GM12878 (cell line): ENCODE measurements around the gene RBM42. TPM values are rescaled to one million over a fixed set of nuclear protein-coding genes. Genes with fewer than 3 reads are reported as not detected.

Experiments used
- ATAC-seq: fragments of 200-7000 bp; cut with Tn5 transposase; 3 replicates; pipeline ENCODE4 v1.9.1; 2020; ENCODE audit warnings: mild to moderate bottlenecking, moderate library complexity
- BruUV-seq: library from RNA; stranded (reverse); fragments of 400-500 nt; replicated peaks from 2 replicates; lab custom pipeline; 2021; lab: Mats Ljungman, UMichigan
- CTCF ChIA-PET: fragments of 300-600 bp; sonication (Branson Sonifier 250); formaldehyde crosslinking; extraction: SDS; loops from one replicate; lab custom pipeline; 2021; ENCODE audit warnings: inconsistent platforms; lab: Yijun Ruan, JAX
- POLR2A ChIA-PET: fragments of 350-600 bp; formaldehyde crosslinking; extraction: SDS; loops from one replicate; lab custom pipeline; 2021; ENCODE audit warnings: inconsistent platforms; lab: Charles Lee
- RAD21 ChIA-PET: fragments of 300-600 bp; sonication (Branson Sonifier 250); formaldehyde crosslinking; loops from one replicate; lab custom pipeline; 2023; ENCODE audit warnings: antibody characterized with exemption; ENCODE audit not compliant: unreplicated experiment; lab: Charles Lee
- SMC1A ChIA-PET: fragments of 300-600 bp; sonication (Branson Sonifier 250); formaldehyde crosslinking; loops from one replicate; lab custom pipeline; 2023; ENCODE audit not compliant: unreplicated experiment, uncharacterized antibody; lab: Charles Lee
- DNase-seq: peaks from one replicate; pipeline ENCODE4 v3.0.0-alpha.2; 2011; ENCODE audit warnings: low read depth, low spot score
- FAIRE-seq: peaks from 3 replicates; lab custom pipeline; 2011; peaks lifted over from hg19 to GRCh38; lab: Jason Lieb, UNC
- H2AFZ ChIP-seq: 2 replicates; pipeline ENCODE4 v1.6.0; 2011; ENCODE audit warnings: low read depth, low read length, control low read depth; ENCODE audit not compliant: control insufficient read depth
- H3K27ac ChIP-seq: 2 replicates; pipeline ENCODE4 v1.5.1; 2011; ENCODE audit warnings: control low read depth; ENCODE audit not compliant: control insufficient read depth, insufficient read depth
- H3K27me3 ChIP-seq, 2 experiments: replicated peaks in 1 of 2; 2 replicates each; pipeline versions ENCODE4 v1.6.0 to v1.6.1; 2011; ENCODE audit warnings: low read length in 1 of 2; ENCODE audit not compliant: control insufficient read depth in 2 of 2, insufficient read depth in 2 of 2
- H3K36me3 ChIP-seq, 2 experiments: 2 replicates each; pipeline ENCODE4 v1.5.1; 2011; ENCODE audit warnings: low read length in 1 of 2; ENCODE audit not compliant: control insufficient read depth in 2 of 2, insufficient read depth in 2 of 2
- H3K4me1 ChIP-seq: 2 replicates; pipeline ENCODE4 v1.6.1; 2011; ENCODE audit warnings: mild to moderate bottlenecking, low read length, moderate library complexity, mixed read lengths; ENCODE audit not compliant: control insufficient read depth, insufficient read depth
- H3K4me2 ChIP-seq: 2 replicates; pipeline ENCODE4 v1.6.0; 2011; ENCODE audit warnings: control low read depth; ENCODE audit not compliant: control insufficient read depth, insufficient read depth
- H3K4me3 ChIP-seq: fragments of 200-600 bp; sonication (generic); 2 replicates; pipeline ENCODE4 v1.5.1; 2016
- H3K79me2 ChIP-seq: 2 replicates; pipeline ENCODE4 v1.6.0; 2011; ENCODE audit warnings: low read length; ENCODE audit not compliant: control insufficient read depth, insufficient read depth
- H3K9ac ChIP-seq: 2 replicates; pipeline ENCODE4 v1.8.0; 2011; ENCODE audit warnings: low read length, control low read depth, mixed read lengths; ENCODE audit not compliant: control insufficient read depth, insufficient read depth
- H3K9me3 ChIP-seq: replicated peaks from 3 replicates; pipeline ENCODE4 v1.5.1; 2011; ENCODE audit warnings: mild to moderate bottlenecking, low read length; ENCODE audit not compliant: control insufficient read depth, insufficient read depth
- H4K20me1 ChIP-seq: 2 replicates; pipeline ENCODE4 v1.6.0; 2011; ENCODE audit not compliant: control insufficient read depth, insufficient read depth
- ATF7 ChIP-seq: fragments of 450-650 bp; IDR thresholded peaks from 2 replicates; pipeline ENCODE4 v1.6.1; 2016; ENCODE audit warnings: low read depth, mild to moderate bottlenecking
- CHD1 ChIP-seq: IDR thresholded peaks from 2 replicates; pipeline ENCODE4 v1.6.1; 2012; ENCODE audit warnings: low read depth, low read length, improper control_type of control experiment
- IKZF1 ChIP-seq: fragments of 450-650 bp; conservative IDR thresholded peaks from 2 replicates; pipeline ENCODE4 v1.6.1; 2017; ENCODE audit warnings: antibody characterized with exemption, mild to moderate bottlenecking
- NBN ChIP-seq: fragments of 450-650 bp; IDR thresholded peaks from 2 replicates; pipeline ENCODE4 v1.6.1; 2016
- NFYB ChIP-seq: IDR thresholded peaks from 2 replicates; pipeline ENCODE4 v1.6.1; 2011; ENCODE audit warnings: low read depth, mild to moderate bottlenecking, low read length, improper control_type of control experiment, moderate library complexity; ENCODE audit not compliant: insufficient read depth
- NR2C2 ChIP-seq: IDR thresholded peaks from 2 replicates; pipeline ENCODE4 v1.6.1; 2011; ENCODE audit warnings: borderline replicate concordance, low read depth; ENCODE audit not compliant: control insufficient read depth, insufficient read length
- RB1 ChIP-seq: fragments of 450-650 bp; formaldehyde crosslinking; IDR thresholded peaks from 2 replicates; pipeline ENCODE4 v1.6.1; 2017; ENCODE audit warnings: mild to moderate bottlenecking, borderline replicate concordance
- RELA ChIP-seq: fragments of 450-650 bp; IDR thresholded peaks from 2 replicates; pipeline ENCODE4 v1.8.0; 2014; ENCODE audit warnings: borderline replicate concordance; ENCODE audit not compliant: partially characterized antibody
- RUNX3 ChIP-seq: IDR thresholded peaks from 2 replicates; pipeline ENCODE4 v1.6.1; 2012; ENCODE audit warnings: low read length, inconsistent platforms
- WGBS: methylation state at CpG from one replicate; pipeline ENCODE4 v1.1.6; 2016; ENCODE audit warnings: low lambda C conversion rate; ENCODE audit not compliant: insufficient replicate concordance, insufficient coverage; ENCODE audit errors: missing lambda C conversion rate; 5-methylcytosine and 5-hydroxymethylcytosine counted together
- in situ Hi-C: fragments of 300-500 bp; cut with MboI; formaldehyde crosslinking; loops from 9 replicates; pipeline ENCODE4 v1.14.3; 2018; ENCODE audit warnings: mixed read lengths
- intact Hi-C: fragments of 100-400 bp; cut with micrococcal nuclease; formaldehyde crosslinking; loops from one replicate; pipeline ENCODE4 v1.14.2; 2022; ENCODE audit not compliant: unreplicated experiment
- polyA plus RNA-seq, 11 experiments: library from polyadenylated mRNA; depleted of rRNA in 4 of 11; unstranded in 6 of 11; stranded (reverse) in 5 of 11; fragments of >200 nt; fragmentation: Nextera tagmentation in 4 of 11; fragmentation: Illumina TruSeq in 1 of 11; extraction: Ambion mirVana in 4 of 11; extraction: Trizol in 1 of 11; gene quantifications; 1 replicate in 1 of 11; 2 replicates in 10 of 11; pipeline versions ENCODE4 v1.2.1 to v1.2.3, GENCODE V29; 2011 to 2016; ENCODE audit warnings: inconsistent platforms in 2 of 11, missing spikeins in 2 of 11, low read depth in 1 of 11
- total RNA-seq, 4 experiments: library from RNA; depleted of rRNA in 3 of 4; stranded (reverse); fragments of >200 nt in 3 of 4; fragmentation: Illumina TruSeq in 1 of 4; extraction: Trizol in 1 of 4; gene quantifications; 2 replicates each; pipeline versions ENCODE4 v1.2.1 to v1.2.3, GENCODE V29; 2013 to 2021
- TF ChIP-seq, protein P1 (sequence below): fragments of 450-650 bp; IDR thresholded peaks from 2 replicates; pipeline ENCODE4 v1.6.1; 2014; ENCODE audit warnings: mild to moderate bottlenecking
- TF ChIP-seq, protein P2 (sequence below): fragments of 450-650 bp; formaldehyde crosslinking; IDR thresholded peaks from 2 replicates; pipeline ENCODE4 v1.4.0; 2020; ENCODE audit warnings: mild to moderate bottlenecking, moderate library complexity

RBM42 gene
- total and polyA plus RNA-seq, 10 of the 15 experiments (the other 5 are each of a cell fraction or from before 2014, with no cell fraction given) = 4.2 to 117 (median 48.5) TPM

DNA sequence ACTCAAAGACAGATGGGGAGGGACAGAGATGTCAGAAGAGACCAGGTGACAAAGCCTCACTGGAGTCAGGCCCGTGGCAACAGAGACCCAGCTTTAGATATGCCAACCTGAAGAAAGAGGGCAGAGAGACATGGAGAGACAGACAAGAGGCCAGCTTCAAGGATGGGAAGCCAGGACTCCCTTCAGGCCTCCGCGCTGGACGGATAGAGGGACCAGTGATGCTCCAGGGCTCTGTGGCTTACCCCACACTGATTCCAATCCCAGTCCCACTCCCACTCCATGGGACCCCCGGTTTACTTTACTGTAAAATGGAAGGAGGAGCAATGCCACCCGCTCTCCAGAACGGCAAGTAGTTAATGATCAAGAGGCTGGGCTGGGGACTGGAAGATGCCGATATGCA lies 11.0 kb downstream of the RBM42 start:
- in situ Hi-C loops = no loop called here
- no TSS peak for BruUV-seq
- 83% methylated on average over 8 of the region's 8 CpGs for WGBS
- Histone ChIP-seq H3K4me3 (no peak overlapping the region), H4K20me1 (no peaks in the 10 kb centered on the region), H3K36me3 (peaks cover 7 to 14% of the 10 kb centered on the region in 2 experiments; a peak in 3 of 4 replicates), H3K79me2 (no peaks in the 10 kb centered on the region)
- ATAC-seq (no peak), DNase-seq (no peak), FAIRE-seq (no peak)
- TF ChIP-seq RUNX3 (no peak), NFYB (no peak), CHD1 (no peak), NR2C2 (no peak), IKZF1 (no peak), RELA (no peak), ATF7 (no peak), NBN (no peak), RB1 (no peak)
- TF ChIP-seq, protein P1, sequence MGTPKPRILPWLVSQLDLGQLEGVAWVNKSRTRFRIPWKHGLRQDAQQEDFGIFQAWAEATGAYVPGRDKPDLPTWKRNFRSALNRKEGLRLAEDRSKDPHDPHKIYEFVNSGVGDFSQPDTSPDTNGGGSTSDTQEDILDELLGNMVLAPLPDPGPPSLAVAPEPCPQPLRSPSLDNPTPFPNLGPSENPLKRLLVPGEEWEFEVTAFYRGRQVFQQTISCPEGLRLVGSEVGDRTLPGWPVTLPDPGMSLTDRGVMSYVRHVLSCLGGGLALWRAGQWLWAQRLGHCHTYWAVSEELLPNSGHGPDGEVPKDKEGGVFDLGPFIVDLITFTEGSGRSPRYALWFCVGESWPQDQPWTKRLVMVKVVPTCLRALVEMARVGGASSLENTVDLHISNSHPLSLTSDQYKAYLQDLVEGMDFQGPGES = no peak
- TF ChIP-seq, protein P2, sequence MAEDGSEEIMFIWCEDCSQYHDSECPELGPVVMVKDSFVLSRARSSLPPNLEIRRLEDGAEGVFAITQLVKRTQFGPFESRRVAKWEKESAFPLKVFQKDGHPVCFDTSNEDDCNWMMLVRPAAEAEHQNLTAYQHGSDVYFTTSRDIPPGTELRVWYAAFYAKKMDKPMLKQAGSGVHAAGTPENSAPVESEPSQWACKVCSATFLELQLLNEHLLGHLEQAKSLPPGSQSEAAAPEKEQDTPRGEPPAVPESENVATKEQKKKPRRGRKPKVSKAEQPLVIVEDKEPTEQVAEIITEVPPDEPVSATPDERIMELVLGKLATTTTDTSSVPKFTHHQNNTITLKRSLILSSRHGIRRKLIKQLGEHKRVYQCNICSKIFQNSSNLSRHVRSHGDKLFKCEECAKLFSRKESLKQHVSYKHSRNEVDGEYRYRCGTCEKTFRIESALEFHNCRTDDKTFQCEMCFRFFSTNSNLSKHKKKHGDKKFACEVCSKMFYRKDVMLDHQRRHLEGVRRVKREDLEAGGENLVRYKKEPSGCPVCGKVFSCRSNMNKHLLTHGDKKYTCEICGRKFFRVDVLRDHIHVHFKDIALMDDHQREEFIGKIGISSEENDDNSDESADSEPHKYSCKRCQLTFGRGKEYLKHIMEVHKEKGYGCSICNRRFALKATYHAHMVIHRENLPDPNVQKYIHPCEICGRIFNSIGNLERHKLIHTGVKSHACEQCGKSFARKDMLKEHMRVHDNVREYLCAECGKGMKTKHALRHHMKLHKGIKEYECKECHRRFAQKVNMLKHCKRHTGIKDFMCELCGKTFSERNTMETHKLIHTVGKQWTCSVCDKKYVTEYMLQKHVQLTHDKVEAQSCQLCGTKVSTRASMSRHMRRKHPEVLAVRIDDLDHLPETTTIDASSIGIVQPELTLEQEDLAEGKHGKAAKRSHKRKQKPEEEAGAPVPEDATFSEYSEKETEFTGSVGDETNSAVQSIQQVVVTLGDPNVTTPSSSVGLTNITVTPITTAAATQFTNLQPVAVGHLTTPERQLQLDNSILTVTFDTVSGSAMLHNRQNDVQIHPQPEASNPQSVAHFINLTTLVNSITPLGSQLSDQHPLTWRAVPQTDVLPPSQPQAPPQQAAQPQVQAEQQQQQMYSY (CRISPR knock-in tag) = no peak
- TF ChIP-seq, all 136 proteins: peak for 0
- ChIA-PET POLR2A (no interaction called here), CTCF (no interaction called here), RAD21 (no interaction called here), SMC1A (no interaction called here)
- Histone ChIP-seq H3K9ac (no peak overlapping the region), H3K4me2 (no peak overlapping the region), H3K27ac (no peak overlapping the region), H3K4me1 (peaks cover 22% of the 10 kb centered on the region), H3K27me3 (no peaks in the 10 kb centered on the region), H2AFZ (no peak overlapping the region), H3K9me3 (no peaks in the 10 kb centered on the region)
- intact Hi-C loops = no loop called here
